ENCODE data around the gene SSTR3. TPM values are rescaled to one million over a fixed set of nuclear protein-coding genes. Genes with fewer than 3 reads are reported as not detected.

The SSTR3 gene
- total RNA-seq, 2 experiments from 2014 or later: 3.4 to 3.9 TPM

GRCh38 chr22:37231406-37232139 is 19.3 kb upstream of the SSTR3 start:
- Mint-ChIP-seq H3K4me3 (peak overlapping the region; percentile 68), H3K27ac (peak overlapping the region; percentile 97), H3K36me3 (ENCODE audit: low read depth) (peaks cover 86% of the 10 kb centered on the region), H3K27me3 (no peaks in the 10 kb centered on the region), H3K4me1 (peaks cover 90% of the 10 kb centered on the region), H3K9me3 (no peaks in the 10 kb centered on the region)
- DNase-seq: no peak
- POLR2A ChIA-PET: interaction anchor here (0.9 to 9.0 kb wide), 15 partner anchors 12 to 371 kb away, joined by 3 to 457 read pairs (median 4); partner anchors contain the start of genes CYTH4, IL2RB, NCF4 and RAC2
- CTCF ChIA-PET: interaction anchor here (4.7 kb wide), 1 partner anchor 10 kb away, joined by 71 read pairs; the partner anchor contains the start of gene RAC2

GRCh38 chr22:37230673-37231405 is 18.6 kb upstream of the SSTR3 start:
- H3K4me3 Mint-ChIP-seq: peak overlapping the region; percentile 68
- H3K4me1 Mint-ChIP-seq: peaks cover 90% of the 10 kb centered on the region
- H3K36me3 Mint-ChIP-seq (ENCODE audit: low read depth): peaks cover 86% of the 10 kb centered on the region
- CTCF ChIA-PET: interaction anchor here (2.1 to 4.7 kb wide), 4 partner anchors 10 to 31 kb away, joined by 11 to 71 read pairs (median 17); partner anchors contain the start of gene RAC2
- H3K27me3 Mint-ChIP-seq: no peaks in the 10 kb centered on the region
- H3K9me3 Mint-ChIP-seq: no peaks in the 10 kb centered on the region
- peak overlapping the region; percentile 97 for H3K27ac Mint-ChIP-seq
- DNase-seq: peak; percentile 87
- POLR2A ChIA-PET: interaction anchor here (0.9 to 9.0 kb wide), 22 partner anchors 11 to 370 kb away, joined by 3 to 457 read pairs (median 4); partner anchors contain the start of genes CYTH4, IL2RB, NCF4 and RAC2

GRCh38 chr22:37229805-37230672 is 17.8 kb upstream of the SSTR3 start:
- H3K36me3 Mint-ChIP-seq (ENCODE audit: low read depth): peaks cover 86% of the 10 kb centered on the region
- H3K27ac Mint-ChIP-seq: peak overlapping the region; percentile 97
- peaks cover 90% of the 10 kb centered on the region for H3K4me1 Mint-ChIP-seq
- H3K4me3 Mint-ChIP-seq: peak overlapping the region; percentile 45
- peak; percentile 94 for DNase-seq
- no peaks in the 10 kb centered on the region for H3K9me3 Mint-ChIP-seq
- ChIA-PET CTCF (interaction anchor here (1.4 to 4.7 kb wide), 5 partner anchors 11 to 31 kb away, joined by 5 to 71 read pairs (median 16); partner anchors contain the start of gene RAC2), POLR2A (interaction anchor here (0.8 to 9.0 kb wide), 29 partner anchors 10 to 369 kb away, joined by 3 to 457 read pairs (median 4); partner anchors contain the start of genes CYTH4, IL2RB, MFNG and NCF4)
- H3K27me3 Mint-ChIP-seq: no peaks in the 10 kb centered on the region

GRCh38 chr22:37229012-37229804 is 16.9 kb upstream of the SSTR3 start:
- Mint-ChIP-seq H3K27ac (peak overlapping the region; percentile 97), H3K4me1 (peaks cover 90% of the 10 kb centered on the region), H3K4me3 (peak overlapping the region; percentile 45), H3K36me3 (ENCODE audit: low read depth) (peaks cover 86% of the 10 kb centered on the region), H3K27me3 (no peaks in the 10 kb centered on the region), H3K9me3 (no peaks in the 10 kb centered on the region)
- DNase-seq: peak; percentile 62
- ChIA-PET POLR2A (interaction anchor here (0.6 to 9.0 kb wide), 22 partner anchors 9 to 339 kb away, joined by 3 to 457 read pairs (median 4); partner anchors contain the start of genes IL2RB, MFNG and RAC2), CTCF (interaction anchor here (1.4 to 4.7 kb wide), 5 partner anchors 12 to 32 kb away, joined by 5 to 71 read pairs (median 16); partner anchors contain the start of gene RAC2)

GRCh38 chr22:37228106-37229011 is 16.1 kb upstream of the SSTR3 start:
- ChIA-PET CTCF (interaction anchor here (2.1 to 4.7 kb wide), 3 partner anchors 12 to 29 kb away, joined by 11 to 71 read pairs (median 18); partner anchors contain the start of gene RAC2), POLR2A (interaction anchor here (0.6 to 9.0 kb wide), 16 partner anchors 8 to 340 kb away, joined by 3 to 457 read pairs (median 5); partner anchors contain the start of genes IL2RB, MFNG and RAC2)
- Mint-ChIP-seq H3K27ac (peak overlapping the region; percentile 97), H3K36me3 (ENCODE audit: low read depth) (peaks cover 86% of the 10 kb centered on the region), H3K27me3 (no peaks in the 10 kb centered on the region), H3K4me1 (peaks cover 90% of the 10 kb centered on the region), H3K4me3 (peak overlapping the region; percentile 45), H3K9me3 (no peaks in the 10 kb centered on the region)
- DNase-seq: peak; percentile 70

- CTCF ChIA-PET: interaction anchor here (1.2 to 2.6 kb wide), 3 partner anchors 16 to 34 kb away, joined by 3 to 11 read pairs (median 10); no protein-coding TSS in a partner anchor
- peaks cover under 1% of the 10 kb centered on the region for H3K9me3 Mint-ChIP-seq
- H3K27ac Mint-ChIP-seq: peak overlapping the region; percentile 93
- H3K27me3 Mint-ChIP-seq: no peaks in the 10 kb centered on the region
- peaks cover 91% of the 10 kb centered on the region for H3K4me1 Mint-ChIP-seq
- H3K4me3 Mint-ChIP-seq: no peak overlapping the region
- DNase-seq: no peak
- peaks cover 87% of the 10 kb centered on the region for H3K36me3 Mint-ChIP-seq (ENCODE audit: low read depth)
- POLR2A ChIA-PET: interaction anchor here (1.0 to 5.5 kb wide), 2 partner anchors 15 to 32 kb away, joined by 3 to 150 read pairs; partner anchors contain the start of gene RAC2
Observed at GRCh38 chr22:37226514-37226913, 14.2 kb upstream of the SSTR3 start.

- ChIA-PET POLR2A (interaction anchor here (1.0 to 5.5 kb wide), 3 partner anchors 13 to 33 kb away, joined by 3 to 150 read pairs (median 3); partner anchors contain the start of genes RAC2 and SSTR3), CTCF (interaction anchor here (1.2 to 2.6 kb wide), 3 partner anchors 16 to 35 kb away, joined by 3 to 11 read pairs (median 10); no protein-coding TSS in a partner anchor)
- Mint-ChIP-seq H3K27me3 (no peaks in the 10 kb centered on the region), H3K4me1 (peaks cover 91% of the 10 kb centered on the region), H3K4me3 (peak overlapping the region; percentile 19), H3K27ac (peak overlapping the region; percentile 93), H3K9me3 (peaks cover 5% of the 10 kb centered on the region), H3K36me3 (ENCODE audit: low read depth) (peaks cover 87% of the 10 kb centered on the region)
- no peak for DNase-seq
Observed at GRCh38 chr22:37226087-37226486, 13.8 kb upstream of the SSTR3 start.

GRCh38 chr22:37225481-37225880 is 13.2 kb upstream of the SSTR3 start:
- ChIA-PET CTCF (interaction anchor here (0.8 to 2.6 kb wide), 4 partner anchors 17 to 35 kb away, joined by 3 to 11 read pairs (median 7); no protein-coding TSS in a partner anchor), POLR2A (interaction anchor here (1.3 to 5.5 kb wide), 3 partner anchors 13 to 26 kb away, joined by 3 to 150 read pairs (median 5); partner anchors contain the start of genes RAC2 and SSTR3)
- Mint-ChIP-seq H3K36me3 (ENCODE audit: low read depth) (peaks cover 87% of the 10 kb centered on the region), H3K9me3 (peaks cover 10% of the 10 kb centered on the region), H3K4me1 (peaks cover 91% of the 10 kb centered on the region), H3K27ac (peak overlapping the region; percentile 93), H3K4me3 (no peak overlapping the region), H3K27me3 (no peaks in the 10 kb centered on the region)
- no peak for DNase-seq

GRCh38 chr22:37224757-37225420 is 12.6 kb upstream of the SSTR3 start:
- Mint-ChIP-seq H3K27me3 (no peaks in the 10 kb centered on the region), H3K27ac (peak overlapping the region; percentile 93), H3K9me3 (peaks cover 11% of the 10 kb centered on the region), H3K36me3 (ENCODE audit: low read depth) (peaks cover 87% of the 10 kb centered on the region), H3K4me3 (no peak overlapping the region), H3K4me1 (peaks cover 91% of the 10 kb centered on the region)
- no peak for DNase-seq
- CTCF ChIA-PET: interaction anchor here (0.8 to 2.6 kb wide), 3 partner anchors 18 to 36 kb away, joined by 4 to 11 read pairs (median 10); no protein-coding TSS in a partner anchor
- POLR2A ChIA-PET: interaction anchor here (0.7 to 9.1 kb wide), 5 partner anchors 6 to 76 kb away, joined by 3 to 150 read pairs (median 5); partner anchors contain the start of genes RAC2 and SSTR3

Measured in activated CD4-positive, alpha-beta memory T cell treated with anti-CD3 and anti-CD28 coated beads, Interleukin-2, amount 10 ng/mL, durations not matched to agents 7 days and 5 days (primary cell).